Adrenal gland (tissue), 12 donors: ENCODE measurements around the gene ENDOV. TPM values are rescaled to one million over a fixed set of nuclear protein-coding genes. Genes with fewer than 3 reads are reported as not detected.
A peak's percentile ranks its signal among the peaks of the same experiment; 100 is the strongest.

ENCODE experiments used
- DNase-seq, 7 donors: peaks; one replicate each; pipeline ENCODE4 v3.0.0-alpha.2; 2019 to 2020
- H3K27ac ChIP-seq, 5 donors: fragments of 200-600 bp; sonication (generic) in 4 of 5; 1 replicate in 3 of 5; 2 replicates in 2 of 5; pipeline versions ENCODE4 v1.5.1 to v1.8.0; 2016 to 2020; ENCODE audit warnings: mild to moderate bottlenecking in 1 of 5
- H3K27me3 ChIP-seq: fragments of 200-600 bp; 2 replicates; pipeline ENCODE4 v1.8.0; 2021
- H3K36me3 ChIP-seq, 2 donors: fragments of 200-600 bp; replicated peaks in 1 of 2; 1 replicate in 1 of 2; 2 replicates in 1 of 2; pipeline versions ENCODE4 v1.5.1 to v1.8.0; 2018 to 2022
- H3K4me1 ChIP-seq, 2 donors: fragments of 200-600 bp; replicated peaks in 1 of 2; 1 replicate in 1 of 2; 2 replicates in 1 of 2; pipeline versions ENCODE4 v1.5.1 to v1.8.0; 2018 to 2021
- H3K4me3 ChIP-seq, 4 donors: fragments of 200-600 bp; sonication (generic) in 3 of 4; one replicate each; pipeline ENCODE4 v1.5.1; 2016 to 2018
- H3K9me3 ChIP-seq, 3 donors: fragments of 200-600 bp; sonication (generic) in 1 of 3; replicated peaks in 1 of 3; 1 replicate in 2 of 3; 2 replicates in 1 of 3; pipeline versions ENCODE4 v1.5.1 to v1.8.0; 2016 to 2021
- CTCF ChIP-seq, 6 experiments: fragments of 450-650 bp in 4 of 6; fragments of 200-600 bp in 2 of 6; sonication (generic) in 1 of 6; IDR thresholded peaks; 1 replicate in 5 of 6; 2 replicates in 1 of 6; pipeline versions ENCODE4 v1.5.1 to v1.8.0; 2016 to 2021; ENCODE audit warnings: antibody characterized with exemption in 6 of 6, mild to moderate bottlenecking in 2 of 6, moderate library complexity in 1 of 6
- POLR2A ChIP-seq, 2 donors: fragments of 450-650 bp; IDR thresholded peaks; one replicate each; pipeline ENCODE4 v1.6.1; 2017; ENCODE audit warnings: antibody characterized with exemption in 2 of 2, mild to moderate bottlenecking in 2 of 2, moderate library complexity in 1 of 2
- WGBS, 4 donors: extraction: QIAGEN DNeasy Blood & Tissue Kit in 2 of 4; methylation state at CpG; one replicate each; pipeline versions ENCODE4 v1.1.5 to v1.1.7; 2013 to 2017; 5-methylcytosine and 5-hydroxymethylcytosine counted together
- intact Hi-C, 2 donors: fragments of 100-400 bp; cut with DNase I; formaldehyde crosslinking; loops; one replicate each; pipeline versions ENCODE4 v1.14.1 to v1.15.0; 2022 to 2023
- polyA plus RNA-seq, 3 donors: library from polyadenylated mRNA; stranded (reverse); fragments of 200-250 nt in 2 of 3; fragments of 350-450 nt in 1 of 3; fragmentation: Illumina TruSeq in 1 of 3; extraction: RNeasy Lipid Tissue Mini Kit (QIAGEN cat#74804) in 1 of 3; gene quantifications; one replicate each; pipeline ENCODE4 v1.2.3, GENCODE V29; 2013 to 2014
- total RNA-seq, 9 donors: library from RNA; depleted of rRNA in 4 of 9; stranded (reverse); fragments of >200 nt in 4 of 9; fragments of 120-200 nt in 1 of 9; fragmentation: NEBNext Ultra II Directional in 1 of 9; extraction: Animal tissue kit (Norgen Biotek cat#: 25700) in 1 of 9; gene quantifications; one replicate each; pipeline versions ENCODE4 v1.1.0 to v1.2.4, GENCODE V29; 2013 to 2023
- donor health status: healthy with polysubstance abuse.
- donor health status: Bipolar disorder and iron deficiency.
- donor health status: DM: yes; HTN: yes; CAD: no.
- donor health status: DM: no; HTN: no; CAD: no.
- donor health status: DM: no; HTN: no; CAD: no.
- donor health status: DM: yes; HTN: yes; CAD: no.

Gene ENDOV
- total and polyA plus RNA-seq, 12 donors = 7.1 to 31.9 (median 18.3) TPM

GRCh38 chr17:80433916-80434666, 19.1 kb downstream of the ENDOV start:
- peaks cover 12 to 26% of the 10 kb centered on the region in 2 donors for H3K4me1 ChIP-seq
- no peaks in the 10 kb centered on the region for H3K27me3 ChIP-seq
- intact Hi-C loops = no loop called here
- no peaks in the 10 kb centered on the region for H3K9me3 ChIP-seq
- no peaks in the 10 kb centered on the region for H3K36me3 ChIP-seq
- H3K4me3 ChIP-seq = no peak overlapping the region
- no peak for DNase-seq
- 79 to 90% (median 86%) methylated on average over 12 of the region's 12 CpGs for WGBS, 4 donors
- no peak overlapping the region for H3K27ac ChIP-seq
- TF ChIP-seq CTCF (IDR thresholded peaks at IDR 0.05) (no peak), POLR2A (IDR thresholded peaks at IDR 0.05) (no peak)

GRCh38 chr17:80437532-80437931, 22.6 kb downstream of the ENDOV start:
- no peaks in the 10 kb centered on the region for H3K9me3 ChIP-seq
- peak overlapping the region; percentile 17 to 85 (median 77) for H3K27ac ChIP-seq
- TF ChIP-seq CTCF (IDR thresholded peaks at IDR 0.05) = no peak
- TF ChIP-seq POLR2A (IDR thresholded peaks at IDR 0.05) = peak in 1 of 2 donors; percentile 53
- no peaks in the 10 kb centered on the region for H3K36me3 ChIP-seq
- H3K4me1 ChIP-seq = peaks cover 12 to 23% of the 10 kb centered on the region in 2 donors
- peak in 6 of 7 donors; percentile 71 to 83 (median 77) for DNase-seq
- H3K27me3 ChIP-seq = no peaks in the 10 kb centered on the region
- intact Hi-C loops = no loop called here
- no peak overlapping the region for H3K4me3 ChIP-seq
- WGBS, 4 donors = 34 to 51% (median 43%) methylated on average over 7 to 10 of the region's 10 CpGs

DNA sequence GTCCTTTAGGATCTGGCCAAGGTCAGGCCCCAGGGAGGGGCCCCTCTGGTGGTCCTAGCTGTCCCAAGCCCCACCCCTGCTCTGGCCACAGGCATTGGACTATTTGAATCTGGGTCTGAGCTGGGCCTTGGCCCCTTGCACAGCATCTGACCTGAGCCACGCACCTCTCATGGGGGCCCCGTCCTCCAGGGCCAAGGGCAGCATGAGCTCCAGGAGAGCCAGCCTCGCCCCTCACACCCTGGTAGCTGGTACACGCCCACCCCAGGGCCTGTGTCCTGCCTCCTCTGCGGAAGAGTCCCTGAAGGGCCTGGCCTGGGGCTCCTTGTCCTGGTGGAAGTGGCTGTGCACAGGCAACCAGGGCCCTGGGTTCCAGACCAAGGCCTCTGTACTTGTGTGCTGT, 23.8 kb downstream of the ENDOV start:
- Histone ChIP-seq H3K27me3 (no peaks in the 10 kb centered on the region), H3K27ac (peak overlapping the region in 2 of 5 donors; percentile 82 to 85), H3K4me1 (peaks cover 12 to 23% of the 10 kb centered on the region in 2 donors), H3K9me3 (no peaks in the 10 kb centered on the region), H3K4me3 (no peak overlapping the region), H3K36me3 (no peaks in the 10 kb centered on the region)
- WGBS, 4 donors = 64 to 88% (median 73%) methylated on average over 1 to 5 of the region's 5 CpGs
- DNase-seq = no peak
- no peak for TF ChIP-seq CTCF (IDR thresholded peaks at IDR 0.05)
- TF ChIP-seq POLR2A (IDR thresholded peaks at IDR 0.05) = no peak
- intact Hi-C loops = no loop called here

DNA sequence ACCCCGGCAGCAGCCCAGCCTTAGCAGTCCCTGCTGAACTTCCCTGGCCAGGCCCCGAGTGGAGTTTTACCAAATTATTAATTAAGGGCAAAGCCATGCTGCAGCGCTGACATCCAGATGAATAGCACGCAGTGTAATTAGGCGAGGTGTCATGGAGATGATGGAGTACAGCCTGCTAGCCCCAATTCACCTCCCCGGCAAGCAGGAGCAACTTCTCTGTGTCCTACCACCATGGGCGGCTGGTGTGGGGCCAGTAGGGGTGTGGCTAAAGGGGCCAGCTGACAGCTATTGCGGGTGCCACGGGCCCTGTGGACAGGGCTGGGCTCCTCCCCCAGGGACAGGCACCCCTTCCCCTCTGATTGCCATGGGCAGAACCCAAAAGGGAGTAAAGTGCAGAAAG, 24.5 kb downstream of the ENDOV start:
- no peak overlapping the region for H3K27ac ChIP-seq
- peaks cover 12 to 23% of the 10 kb centered on the region in 2 donors for H3K4me1 ChIP-seq
- intact Hi-C loops = no loop called here
- 67 to 74% (median 69%) methylated on average over 8 to 9 of the region's 9 CpGs for WGBS, 4 donors
- TF ChIP-seq POLR2A (IDR thresholded peaks at IDR 0.05) = no peak
- TF ChIP-seq CTCF (IDR thresholded peaks at IDR 0.05) = no peak
- no peak for DNase-seq
- H3K9me3 ChIP-seq = no peaks in the 10 kb centered on the region
- H3K4me3 ChIP-seq = no peak overlapping the region
- H3K27me3 ChIP-seq = no peaks in the 10 kb centered on the region
- no peaks in the 10 kb centered on the region for H3K36me3 ChIP-seq
